WTC11 (cell line): Measurements from ENCODE around the gene ANO8. TPM values are rescaled to one million over a fixed set of nuclear protein-coding genes. Genes with fewer than 3 reads are reported as not detected.
A peak's percentile ranks its signal among the peaks of the same experiment; 100 is the strongest.

Experiments
- ATAC-seq: fragments of 200-7000 bp; cut with Tn5 transposase; 2 replicates; pipeline ENCODE4 v1.10.0; 2021; ENCODE audit warnings: mild to moderate bottlenecking, moderate library complexity
- CTCF ChIA-PET: fragments of 300-600 bp; sonication (Branson Sonifier 250); formaldehyde crosslinking; loops from one replicate; lab custom pipeline; 2021; ENCODE audit warnings: antibody characterized with exemption; lab: Charles Lee
- POLR2A ChIA-PET: fragments of 350-600 bp; sonication (Branson Sonifier 250); formaldehyde crosslinking; loops from one replicate; lab custom pipeline; 2021; ENCODE audit warnings: antibody characterized with exemption; lab: Charles Lee
- DNase-seq: peaks from one replicate; pipeline ENCODE4 v3.0.0; 2021; ENCODE audit warnings: low spot score
- H3K27ac Mint-ChIP-seq: 2 replicates; pipeline ENCODE4 v1.8.0; 2021; ENCODE audit warnings: mixed read lengths
- H3K27me3 Mint-ChIP-seq: 2 replicates; pipeline ENCODE4 v1.8.0; 2021; ENCODE audit warnings: low read depth, mild to moderate bottlenecking, moderate library complexity, mixed read lengths
- H3K36me3 Mint-ChIP-seq: 2 replicates; pipeline ENCODE4 v1.8.0; 2021; ENCODE audit warnings: mixed read lengths
- H3K4me1 Mint-ChIP-seq: 2 replicates; pipeline ENCODE4 v1.8.0; 2022; ENCODE audit warnings: mixed read lengths
- H3K4me3 Mint-ChIP-seq: 2 replicates; pipeline ENCODE4 v1.8.0; 2021; ENCODE audit warnings: mild to moderate bottlenecking, moderate library complexity, mixed read lengths
- H3K9me3 Mint-ChIP-seq: 2 replicates; pipeline ENCODE4 v1.8.0; 2021; ENCODE audit warnings: mixed read lengths
- ESRRA ChIP-seq: sonication (generic); formaldehyde crosslinking; IDR thresholded peaks from 2 replicates; pipeline ENCODE4 v1.8.1; 2022; ENCODE audit warnings: mild to moderate bottlenecking, missing genetic modification reagents, borderline replicate concordance
- FOXP4 ChIP-seq: sonication (generic); formaldehyde crosslinking; IDR thresholded peaks from 2 replicates; pipeline ENCODE4 v1.8.0; 2022; ENCODE audit warnings: mild to moderate bottlenecking, missing genetic modification reagents
- GABPB1 ChIP-seq: sonication (generic); formaldehyde crosslinking; IDR thresholded peaks from 2 replicates; pipeline ENCODE4 v1.8.1; 2023; ENCODE audit warnings: mild to moderate bottlenecking, missing genetic modification reagents
- SP1 ChIP-seq: sonication (generic); formaldehyde crosslinking; conservative IDR thresholded peaks from 2 replicates; pipeline ENCODE4 v1.8.1; 2022; ENCODE audit warnings: missing genetic modification reagents
- ZNF423 ChIP-seq: fragments of 250-450 bp; sonication (Bioruptor Pico); IDR thresholded peaks from 2 replicates; pipeline ENCODE4 v2.1.2; 2022; ENCODE audit warnings: mild to moderate bottlenecking, moderate library complexity
- ZNF671 ChIP-seq: fragments of 250-450 bp; sonication (Bioruptor Pico); IDR thresholded peaks from 2 replicates; pipeline ENCODE4 v1.8.0; 2021; ENCODE audit warnings: mild to moderate bottlenecking
- total RNA-seq: library from RNA; stranded (reverse); gene quantifications from 3 replicates; pipeline ENCODE4 v1.2.3, GENCODE V29; 2021

ANO8 gene
- total RNA-seq, 1 experiment from 2014 or later: 32.6 TPM

DNA sequence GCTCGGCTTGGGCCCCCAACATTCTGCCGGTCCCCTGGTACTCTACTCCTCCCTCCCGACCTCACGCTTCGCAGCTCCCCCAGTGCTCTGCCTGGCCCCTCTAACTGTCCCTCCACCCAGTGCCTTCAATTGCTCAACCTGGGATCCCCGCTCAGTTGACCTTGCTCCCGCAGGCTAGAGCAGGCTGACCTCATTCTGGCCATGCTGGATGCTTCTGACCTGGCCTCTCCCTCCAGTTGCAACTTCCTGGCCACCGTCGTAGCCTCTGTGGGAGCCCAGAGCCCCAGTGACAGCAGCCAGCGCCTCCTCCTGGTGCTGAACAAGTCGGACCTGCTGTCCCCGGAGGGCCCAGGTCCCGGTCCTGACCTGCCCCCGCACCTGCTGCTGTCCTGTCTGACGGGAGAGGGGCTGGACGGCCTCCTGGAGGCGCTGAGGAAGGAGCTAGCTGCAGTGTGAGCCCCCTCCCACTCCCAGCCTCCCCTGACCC, 6.3 kb upstream of the ANO8 start:
- H3K36me3 Mint-ChIP-seq: peaks cover 11% of the 10 kb centered on the region
- TF ChIP-seq GABPB1 (CRISPR knock-in tag): 0 out of 2 replicates have a peak, but pooled peaks have one; percentile 29
- no peak for TF ChIP-seq ESRRA
- CTCF ChIA-PET: interaction anchor here (0.6 to 3.0 kb wide), 4 partner anchors 8 to 750 kb away, joined by 3 to 11 read pairs (median 4); no protein-coding TSS in a partner anchor
- no peaks in the 10 kb centered on the region for H3K9me3 Mint-ChIP-seq
- DNase-seq (peak; percentile 40), ATAC-seq (no peak)
- POLR2A ChIA-PET: no interaction called here
- H3K27me3 Mint-ChIP-seq: no peaks in the 10 kb centered on the region
- peak overlapping the region; percentile 31; the same call in 1 of the 2 replicates for H3K4me3 Mint-ChIP-seq
- H3K27ac Mint-ChIP-seq: peak overlapping the region; percentile 41; the same call in 1 of the 2 replicates
- H3K4me1 Mint-ChIP-seq: peaks cover 28% of the 10 kb centered on the region

GRCh38 chr19:17340302-17340870, 5.7 kb upstream of the ANO8 start:
- peaks cover 28% of the 10 kb centered on the region for H3K4me1 Mint-ChIP-seq
- H3K4me3 Mint-ChIP-seq: peak overlapping the region; percentile 41
- H3K9me3 Mint-ChIP-seq: no peaks in the 10 kb centered on the region
- ChIA-PET POLR2A (interaction anchor here (1.5 to 1.6 kb wide), 2 partner anchors 12 to 13 kb away, joined by 5 to 11 read pairs; no protein-coding TSS in a partner anchor), CTCF (interaction anchor here (0.6 to 3.0 kb wide), 4 partner anchors 8 to 749 kb away, joined by 3 to 11 read pairs (median 4); no protein-coding TSS in a partner anchor)
- H3K27me3 Mint-ChIP-seq: no peaks in the 10 kb centered on the region
- TF ChIP-seq SP1 (CRISPR knock-in tag) (0 out of 2 replicates have a peak, but pooled peaks have one; percentile 50), ZNF671 (no peak)
- DNase-seq (peak; percentile 90), ATAC-seq (peak; percentile 67)
- peaks cover 11% of the 10 kb centered on the region for H3K36me3 Mint-ChIP-seq
- H3K27ac Mint-ChIP-seq: peak overlapping the region; percentile 45; the same call in 1 of the 2 replicates

DNA sequence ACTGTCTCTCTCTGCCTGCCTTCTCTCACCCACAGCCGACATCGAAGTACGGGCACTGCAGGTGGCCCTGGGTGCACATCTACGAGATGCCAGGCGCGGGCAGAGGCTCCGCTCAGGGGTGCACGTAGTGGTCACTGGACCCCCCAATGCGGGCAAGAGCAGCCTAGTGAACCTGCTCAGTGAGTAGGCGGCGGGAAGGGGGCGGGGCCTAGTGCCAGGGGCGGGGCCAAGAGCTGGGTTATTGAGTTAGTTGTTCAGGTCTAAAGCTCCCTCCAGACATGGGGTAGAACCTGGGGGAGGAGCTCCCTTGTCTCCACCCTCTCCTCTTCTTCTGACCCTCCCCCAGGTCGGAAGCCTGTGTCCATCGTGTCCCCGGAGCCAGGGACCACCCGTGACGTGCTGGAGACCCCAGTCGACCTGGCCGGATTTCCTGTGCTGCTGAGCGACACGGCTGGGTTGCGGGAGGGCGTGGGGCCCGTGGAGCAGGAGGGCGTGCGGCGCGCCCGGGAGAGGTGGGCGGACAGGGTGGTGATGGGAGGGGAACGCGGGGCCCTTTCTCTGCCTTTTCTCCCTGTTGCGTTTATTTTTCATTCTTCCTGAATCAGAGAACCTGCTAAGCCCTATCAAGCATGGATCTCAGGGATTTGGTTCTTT, 4.6 kb upstream of the ANO8 start:
- peak overlapping the region; percentile 99 for H3K4me3 Mint-ChIP-seq
- peaks cover 34% of the 10 kb centered on the region for H3K4me1 Mint-ChIP-seq
- no peak for TF ChIP-seq FOXP4 (CRISPR knock-in tag)
- TF ChIP-seq SP1 (CRISPR knock-in tag): no peak
- no peak for TF ChIP-seq ZNF423 (CRISPR knock-in tag)
- ChIA-PET POLR2A (interaction anchor here (1.0 to 1.6 kb wide), 3 partner anchors 11 to 30 kb away, joined by 5 to 11 read pairs (median 5); partner anchors contain the start of gene DDA1), CTCF (interaction anchor here (0.7 to 3.0 kb wide), 12 partner anchors 10 to 237 kb away, joined by 3 to 11 read pairs (median 4); partner anchors contain the start of genes DDA1 and MRPL34)
- H3K27me3 Mint-ChIP-seq: no peaks in the 10 kb centered on the region
- H3K9me3 Mint-ChIP-seq: no peaks in the 10 kb centered on the region
- H3K27ac Mint-ChIP-seq: peak overlapping the region; percentile 93
- 0 out of 2 replicates have a peak, but pooled peaks have one; percentile 1 for ATAC-seq
- peak; percentile 84 for DNase-seq
- H3K36me3 Mint-ChIP-seq: peaks cover 10% of the 10 kb centered on the region

- TF ChIP-seq ESRRA (no peak), FOXP4 (CRISPR knock-in tag) (peak; percentile 43; the same call in 1 of the 2 replicates)
- TF ChIP-seq, all 79 proteins: peak for 1
- no peak overlapping the region for H3K27ac Mint-ChIP-seq
- no peaks in the 10 kb centered on the region for H3K9me3 Mint-ChIP-seq
- ChIA-PET POLR2A (interaction anchor here (1.0 to 1.6 kb wide), 4 partner anchors 10 to 33 kb away, joined by 3 to 11 read pairs (median 5); partner anchors contain the start of genes DDA1 and MRPL34), CTCF (interaction anchor here (0.5 to 3.0 kb wide), 13 partner anchors 9 to 238 kb away, joined by 3 to 11 read pairs (median 4); partner anchors contain the start of genes DDA1 and MRPL34)
- no peak for ATAC-seq
- no peak for DNase-seq
- peaks cover 7% of the 10 kb centered on the region for H3K36me3 Mint-ChIP-seq
- H3K4me3 Mint-ChIP-seq: peak overlapping the region; percentile 99
- peaks cover 38% of the 10 kb centered on the region for H3K4me1 Mint-ChIP-seq
- H3K27me3 Mint-ChIP-seq: no peaks in the 10 kb centered on the region
Observed at GRCh38 chr19:17338433-17339078, 3.9 kb upstream of the ANO8 start.
